Measurements from ENCODE around the gene EMP3.

GRCh38 chr19:48279747-48280146, 45.6 kb upstream of the EMP3 start:
- no peak for TF ChIP-seq CTCF (conservative IDR thresholded peaks at IDR 0.05 in 1 of 2, IDR thresholded peaks at IDR 0.05 in 1 of 2; ENCODE audit: extremely low read depth in 1 of 2, insufficient read depth in 1 of 2, low read depth in 1 of 2, low read length in 2 of 2)
- TF ChIP-seq EZH2 (IDR thresholded peaks at IDR 0.05; ENCODE audit: borderline replicate concordance, low read length) = no peak

All from mammary epithelial cell (primary cell).